ENCODE measurements around the gene CD8B.

- TF ChIP-seq, protein P1, sequence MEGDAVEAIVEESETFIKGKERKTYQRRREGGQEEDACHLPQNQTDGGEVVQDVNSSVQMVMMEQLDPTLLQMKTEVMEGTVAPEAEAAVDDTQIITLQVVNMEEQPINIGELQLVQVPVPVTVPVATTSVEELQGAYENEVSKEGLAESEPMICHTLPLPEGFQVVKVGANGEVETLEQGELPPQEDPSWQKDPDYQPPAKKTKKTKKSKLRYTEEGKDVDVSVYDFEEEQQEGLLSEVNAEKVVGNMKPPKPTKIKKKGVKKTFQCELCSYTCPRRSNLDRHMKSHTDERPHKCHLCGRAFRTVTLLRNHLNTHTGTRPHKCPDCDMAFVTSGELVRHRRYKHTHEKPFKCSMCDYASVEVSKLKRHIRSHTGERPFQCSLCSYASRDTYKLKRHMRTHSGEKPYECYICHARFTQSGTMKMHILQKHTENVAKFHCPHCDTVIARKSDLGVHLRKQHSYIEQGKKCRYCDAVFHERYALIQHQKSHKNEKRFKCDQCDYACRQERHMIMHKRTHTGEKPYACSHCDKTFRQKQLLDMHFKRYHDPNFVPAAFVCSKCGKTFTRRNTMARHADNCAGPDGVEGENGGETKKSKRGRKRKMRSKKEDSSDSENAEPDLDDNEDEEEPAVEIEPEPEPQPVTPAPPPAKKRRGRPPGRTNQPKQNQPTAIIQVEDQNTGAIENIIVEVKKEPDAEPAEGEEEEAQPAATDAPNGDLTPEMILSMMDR (conservative IDR thresholded peaks at IDR 0.05; ENCODE audit: low read depth, low read length): no peak
- no peak for TF ChIP-seq EZH2 (IDR thresholded peaks at IDR 0.05; ENCODE audit: borderline replicate concordance, low read depth, low read length, poor library complexity, severe bottlenecking)
Observed at GRCh38 chr2:86821306-86821705, 40.4 kb downstream of the CD8B start.
